HG03159 (cell line): ENCODE measurements around the gene SETD2.
"Not testable (repeated sequence)": the region's sequence is repeated elsewhere in the genome, so short reads cannot be mapped to it uniquely, and the experiment has no call there.

Experiments used
- ATAC-seq: cut with Tn5 transposase; IDR thresholded peaks from one replicate; pipeline ENCODE4 v1.9.1; 2021; ENCODE audit warnings: mild to moderate bottlenecking, moderate library complexity; ENCODE audit not compliant: unreplicated experiment

SETD2 gene

GRCh38 chr3:47102081-47102600 lies 61.8 kb downstream of the SETD2 start:
- no peak for ATAC-seq

GRCh38 chr3:47098910-47099309 lies 65.0 kb downstream of the SETD2 start:
- ATAC-seq, result no peak

GRCh38 chr3:47097864-47098263 lies 66.0 kb downstream of the SETD2 start:
- ATAC-seq, result no peak

- ATAC-seq, result no peak
Observed at GRCh38 chr3:47096959-47097358, 67.0 kb downstream of the SETD2 start.

GRCh38 chr3:47092090-47092489 lies 71.8 kb downstream of the SETD2 start:
- ATAC-seq, result no peak

GRCh38 chr3:47089630-47090029 lies 74.3 kb downstream of the SETD2 start:
- no peak for ATAC-seq

GRCh38 chr3:47086071-47086470 lies 77.8 kb downstream of the SETD2 start:
- ATAC-seq, result no peak

- no peak for ATAC-seq
Observed at GRCh38 chr3:47083786-47084185, 80.1 kb downstream of the SETD2 start.

- ATAC-seq, result no peak
Observed at GRCh38 chr3:47082519-47082918, 81.4 kb downstream of the SETD2 start.

GRCh38 chr3:47079432-47079831 lies 84.5 kb downstream of the SETD2 start:
- no peak for ATAC-seq

GRCh38 chr3:47073685-47074084 lies 90.2 kb downstream of the SETD2 start:
- ATAC-seq, result no peak

GRCh38 chr3:47070770-47071169 lies 93.1 kb downstream of the SETD2 start:
- ATAC-seq, result no peak

- not testable (repeated sequence) for ATAC-seq
Observed at GRCh38 chr3:47066259-47066658, 97.7 kb downstream of the SETD2 start.

- no peak for ATAC-seq
Observed at GRCh38 chr3:47065681-47066080, 98.2 kb downstream of the SETD2 start.

- no peak for ATAC-seq
Observed at GRCh38 chr3:47065058-47065457, 98.9 kb downstream of the SETD2 start.

GRCh38 chr3:47057212-47057671 lies 106.7 kb downstream of the SETD2 start:
- ATAC-seq, result no peak

- ATAC-seq, result no peak
Observed at GRCh38 chr3:47056705-47057104, 107.2 kb downstream of the SETD2 start.

GRCh38 chr3:47054412-47054811 lies 109.5 kb downstream of the SETD2 start:
- no peak for ATAC-seq

GRCh38 chr3:47047673-47048072 lies 116.2 kb downstream of the SETD2 start:
- ATAC-seq, result no peak

- ATAC-seq, result no peak
Observed at GRCh38 chr3:47047069-47047468, 116.8 kb downstream of the SETD2 start.

GRCh38 chr3:47042231-47042791 lies 121.6 kb downstream of the SETD2 start:
- no peak for ATAC-seq

GRCh38 chr3:47041114-47041513 lies 122.8 kb downstream of the SETD2 start:
- no peak for ATAC-seq

GRCh38 chr3:47037302-47037701 lies 126.6 kb downstream of the SETD2 start:
- ATAC-seq, result not testable (repeated sequence)
